Stimulated activated CD8-positive, alpha-beta memory T cell treated with anti-CD3 and anti-CD28 coated beads, Interleukin-12 subunit alpha, Interleukin-12 subunit beta, amount 100 ng/mL, for 1 hour (primary cell): ENCODE results near the gene IL17F.

Experiments used
- DNase-seq: peaks from one replicate; pipeline ENCODE4 v3.0.0-alpha.2; 2020; ENCODE audit warnings: low read depth

Gene IL17F

GRCh38 chr6:52189974-52190373, 54.3 kb downstream of the IL17F start:
- no peak for DNase-seq

DNA sequence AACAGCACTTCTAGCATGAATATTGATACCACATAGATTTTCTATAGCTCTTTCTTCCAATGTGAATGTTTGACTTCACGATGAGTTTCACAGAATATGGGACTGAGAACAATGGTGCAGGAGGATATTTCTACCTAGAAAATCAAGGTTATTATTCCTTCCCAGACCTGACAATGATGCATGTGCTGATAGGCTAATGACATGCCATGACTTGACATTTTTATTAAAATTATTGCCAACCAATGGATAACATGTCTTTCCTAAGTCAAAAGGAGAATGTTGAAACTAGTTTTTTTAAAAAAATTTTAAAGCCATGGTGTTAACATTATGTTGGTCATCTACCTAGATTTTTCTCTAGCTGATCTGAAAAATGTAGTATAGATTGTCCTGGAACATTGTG, 57.2 kb downstream of the IL17F start:
- no peak for DNase-seq
